ENCODE data around the gene ITGB4.

DNA sequence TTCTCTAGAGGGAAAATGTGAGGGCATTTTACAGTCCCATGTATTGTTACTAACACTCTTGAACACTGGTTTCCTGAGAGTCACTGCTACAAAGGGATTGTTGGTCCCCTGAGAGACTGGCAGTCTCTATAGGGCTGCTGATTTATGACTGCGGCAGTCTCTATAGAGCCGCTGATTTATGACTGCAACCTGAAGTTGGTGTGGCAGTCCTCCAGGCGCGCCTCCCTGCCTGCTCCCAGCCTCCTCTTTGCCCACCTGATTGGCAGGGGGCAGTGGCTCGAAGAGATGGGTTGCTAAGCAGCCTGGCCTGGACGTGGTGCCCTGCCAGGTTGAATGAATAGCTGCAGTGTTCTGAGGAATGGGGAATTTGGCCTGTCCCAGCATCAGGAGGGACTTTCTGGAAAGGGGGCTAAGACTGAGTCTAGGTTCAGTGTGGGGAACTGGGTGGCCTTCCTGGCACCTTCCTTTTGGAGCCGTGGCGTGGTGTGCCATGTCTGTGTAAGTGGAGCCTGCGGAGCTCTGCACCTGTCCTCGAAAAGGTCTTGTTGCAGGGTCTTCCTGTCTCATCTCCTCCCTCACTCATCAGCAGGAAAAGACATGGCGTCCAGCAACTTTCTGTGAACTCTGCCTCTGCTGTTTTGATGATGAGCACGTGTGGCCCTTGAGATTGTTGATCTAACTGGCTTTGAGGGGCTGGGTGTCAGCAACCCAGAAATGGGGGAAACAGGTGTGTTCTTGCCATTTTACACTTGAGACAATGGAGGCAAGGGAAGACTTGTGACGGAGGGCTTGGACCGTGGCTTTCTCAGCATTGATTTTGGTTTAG, 29.2 kb upstream of the ITGB4 start:
- TF ChIP-seq, protein P1, sequence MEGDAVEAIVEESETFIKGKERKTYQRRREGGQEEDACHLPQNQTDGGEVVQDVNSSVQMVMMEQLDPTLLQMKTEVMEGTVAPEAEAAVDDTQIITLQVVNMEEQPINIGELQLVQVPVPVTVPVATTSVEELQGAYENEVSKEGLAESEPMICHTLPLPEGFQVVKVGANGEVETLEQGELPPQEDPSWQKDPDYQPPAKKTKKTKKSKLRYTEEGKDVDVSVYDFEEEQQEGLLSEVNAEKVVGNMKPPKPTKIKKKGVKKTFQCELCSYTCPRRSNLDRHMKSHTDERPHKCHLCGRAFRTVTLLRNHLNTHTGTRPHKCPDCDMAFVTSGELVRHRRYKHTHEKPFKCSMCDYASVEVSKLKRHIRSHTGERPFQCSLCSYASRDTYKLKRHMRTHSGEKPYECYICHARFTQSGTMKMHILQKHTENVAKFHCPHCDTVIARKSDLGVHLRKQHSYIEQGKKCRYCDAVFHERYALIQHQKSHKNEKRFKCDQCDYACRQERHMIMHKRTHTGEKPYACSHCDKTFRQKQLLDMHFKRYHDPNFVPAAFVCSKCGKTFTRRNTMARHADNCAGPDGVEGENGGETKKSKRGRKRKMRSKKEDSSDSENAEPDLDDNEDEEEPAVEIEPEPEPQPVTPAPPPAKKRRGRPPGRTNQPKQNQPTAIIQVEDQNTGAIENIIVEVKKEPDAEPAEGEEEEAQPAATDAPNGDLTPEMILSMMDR (IDR thresholded peaks at IDR 0.05): no peak
- no peak for TF ChIP-seq POLR2A (IDR thresholded peaks at IDR 0.05)

Data from tibial nerve (tissue), 3 donors.